Vagina (tissue), 2 donors: ENCODE measurements around the gene PEX11A. TPM values are rescaled to one million over a fixed set of nuclear protein-coding genes. Genes with fewer than 3 reads are reported as not detected.

Experiments used
- DNase-seq, 2 donors: peaks; one replicate each; pipeline ENCODE4 v3.0.0-alpha.2; 2017; ENCODE audit errors: extremely low spot score in 2 of 2
- H3K27ac ChIP-seq: fragments of 200-600 bp; sonication (generic); one replicate; pipeline ENCODE4 v1.5.1; 2019
- H3K27me3 ChIP-seq: fragments of 200-600 bp; sonication (generic); one replicate; pipeline ENCODE4 v1.5.1; 2019
- H3K36me3 ChIP-seq, 2 donors: fragments of 200-600 bp; sonication (generic); one replicate each; pipeline ENCODE4 v1.5.1; 2017 to 2019
- H3K4me1 ChIP-seq: fragments of 200-600 bp; sonication (generic); one replicate; pipeline ENCODE4 v1.5.1; 2019
- H3K4me3 ChIP-seq, 2 donors: fragments of 200-600 bp; sonication (generic); 1 replicate in 1 of 2; 2 replicates in 1 of 2; pipeline ENCODE4 v1.5.1; 2016 to 2019
- H3K9me3 ChIP-seq: fragments of 200-600 bp; sonication (generic); one replicate; pipeline ENCODE4 v1.5.1; 2019
- CTCF ChIP-seq, 3 experiments: fragments of 450-650 bp in 2 of 3; fragments of 200-600 bp in 1 of 3; sonication (generic) in 1 of 3; IDR thresholded peaks; one replicate each; pipeline ENCODE4 v1.5.1; 2017 to 2019; ENCODE audit warnings: antibody characterized with exemption in 3 of 3, mild to moderate bottlenecking in 2 of 3, moderate library complexity in 2 of 3
- POLR2A ChIP-seq, 2 donors: fragments of 450-650 bp; IDR thresholded peaks; one replicate each; pipeline ENCODE4 v1.6.1; 2017; ENCODE audit warnings: antibody characterized with exemption in 2 of 2, mild to moderate bottlenecking in 2 of 2, moderate library complexity in 2 of 2
- POLR2AphosphoS5 ChIP-seq, 2 donors: sonication (generic); formaldehyde crosslinking; IDR thresholded peaks; one replicate each; pipeline ENCODE4 v1.9.0; 2017; ENCODE audit warnings: antibody characterized with exemption in 2 of 2, mild to moderate bottlenecking in 2 of 2, low read depth in 1 of 2; ENCODE audit not compliant: insufficient read depth in 1 of 2
- intact Hi-C: fragments of 100-400 bp; cut with DNase I; formaldehyde crosslinking; loops from one replicate; pipeline ENCODE4 v1.15.1; 2023
- total RNA-seq: library from RNA; depleted of rRNA; stranded (reverse); fragments of >200 nt; gene quantifications from one replicate; pipeline ENCODE4 v1.2.3, GENCODE V29; 2016

The PEX11A gene
- total RNA-seq, 1 donor from 2014 or later: 4.7 TPM

GRCh38 chr15:89654847-89655805 is 35.4 kb downstream of the PEX11A start, which contains the start of gene KIF7:
TSS of gene KIF7 (minus strand) at chr15:89655467. CDS start at chr15:89652930, 2,537 bp downstream.
- TF ChIP-seq POLR2AphosphoS5 (IDR thresholded peaks at IDR 0.05; ENCODE audit: insufficient read depth in 1 of 2, low read depth in 1 of 2) (peak in 1 of 2 donors; percentile 36), CTCF (IDR thresholded peaks at IDR 0.05) (no peak)
- DNase-seq: no peak
- H3K9me3 ChIP-seq: no peaks in the 10 kb centered on the region
- peaks cover 12% of the 10 kb centered on the region for H3K4me1 ChIP-seq
- H3K36me3 ChIP-seq: no peaks in the 10 kb centered on the region
- intact Hi-C loops: no loop called here
- peak within 1 kb of the TSS; percentile 58 for H3K27ac ChIP-seq
- H3K27me3 ChIP-seq: no peaks in the 10 kb centered on the region
- H3K4me3 ChIP-seq: peak within 1 kb of the TSS; percentile 70 to 78

GRCh38 chr15:89654301-89654761 is 36.2 kb downstream of the PEX11A start:
- no peaks in the 10 kb centered on the region for H3K36me3 ChIP-seq
- H3K4me3 ChIP-seq: peak overlapping the region; percentile 70 to 78
- DNase-seq: no peak
- peaks cover 12% of the 10 kb centered on the region for H3K4me1 ChIP-seq
- H3K27ac ChIP-seq: peak overlapping the region; percentile 58
- intact Hi-C loops: no loop called here
- H3K27me3 ChIP-seq: no peaks in the 10 kb centered on the region
- no peaks in the 10 kb centered on the region for H3K9me3 ChIP-seq
- TF ChIP-seq CTCF (IDR thresholded peaks at IDR 0.05): no peak
- TF ChIP-seq POLR2AphosphoS5 (IDR thresholded peaks at IDR 0.05; ENCODE audit: insufficient read depth in 1 of 2, low read depth in 1 of 2): no peak
- TF ChIP-seq POLR2A (IDR thresholded peaks at IDR 0.05): no peak

- DNase-seq: no peak
- no peaks in the 10 kb centered on the region for H3K9me3 ChIP-seq
- intact Hi-C loops: no loop called here
These were observed 37.0 kb downstream of the PEX11A start for GRCh38 chr15:89653578-89653977.

GRCh38 chr15:89652666-89653065 is 37.9 kb downstream of the PEX11A start:
- intact Hi-C loops: no loop called here
- Histone ChIP-seq H3K4me1 (peaks cover 12% of the 10 kb centered on the region), H3K36me3 (peaks cover 0 to 3% of the 10 kb centered on the region in 2 donors), H3K4me3 (no peak overlapping the region), H3K27me3 (no peaks in the 10 kb centered on the region), H3K27ac (no peak overlapping the region), H3K9me3 (no peaks in the 10 kb centered on the region)
- no peak for DNase-seq
- TF ChIP-seq POLR2A (IDR thresholded peaks at IDR 0.05): no peak
- no peak for TF ChIP-seq CTCF (IDR thresholded peaks at IDR 0.05)
- no peak for TF ChIP-seq POLR2AphosphoS5 (IDR thresholded peaks at IDR 0.05; ENCODE audit: insufficient read depth in 1 of 2, low read depth in 1 of 2)

More at GRCh38 chr15:89653578-89653977, 37.0 kb downstream of the PEX11A start:
- Histone ChIP-seq H3K4me3 (no peak overlapping the region), H3K27me3 (no peaks in the 10 kb centered on the region), H3K4me1 (peaks cover 12% of the 10 kb centered on the region), H3K36me3 (peaks cover 0 to 3% of the 10 kb centered on the region in 2 donors), H3K27ac (no peak overlapping the region)
- no peak for TF ChIP-seq CTCF (IDR thresholded peaks at IDR 0.05)

GRCh38 chr15:89652131-89652530 is 38.4 kb downstream of the PEX11A start:
- H3K27ac ChIP-seq: no peak overlapping the region
- no peaks in the 10 kb centered on the region for H3K9me3 ChIP-seq
- no peak for TF ChIP-seq POLR2A (IDR thresholded peaks at IDR 0.05)
- no peak for TF ChIP-seq POLR2AphosphoS5 (IDR thresholded peaks at IDR 0.05; ENCODE audit: insufficient read depth in 1 of 2, low read depth in 1 of 2)
- no peak for TF ChIP-seq CTCF (IDR thresholded peaks at IDR 0.05)
- intact Hi-C loops: no loop called here
- peaks cover 12% of the 10 kb centered on the region for H3K4me1 ChIP-seq
- H3K36me3 ChIP-seq: peaks cover 0 to 3% of the 10 kb centered on the region in 2 donors
- no peak overlapping the region for H3K4me3 ChIP-seq
- H3K27me3 ChIP-seq: no peaks in the 10 kb centered on the region
- no peak for DNase-seq
